Measurements from ENCODE around the gene DIP2A. TPM values are rescaled to one million over a fixed set of nuclear protein-coding genes. Genes with fewer than 3 reads are reported as not detected.

DIP2A gene
- total RNA-seq, 2 donors from 2014 or later = 44.2 to 82.2 TPM

DNA sequence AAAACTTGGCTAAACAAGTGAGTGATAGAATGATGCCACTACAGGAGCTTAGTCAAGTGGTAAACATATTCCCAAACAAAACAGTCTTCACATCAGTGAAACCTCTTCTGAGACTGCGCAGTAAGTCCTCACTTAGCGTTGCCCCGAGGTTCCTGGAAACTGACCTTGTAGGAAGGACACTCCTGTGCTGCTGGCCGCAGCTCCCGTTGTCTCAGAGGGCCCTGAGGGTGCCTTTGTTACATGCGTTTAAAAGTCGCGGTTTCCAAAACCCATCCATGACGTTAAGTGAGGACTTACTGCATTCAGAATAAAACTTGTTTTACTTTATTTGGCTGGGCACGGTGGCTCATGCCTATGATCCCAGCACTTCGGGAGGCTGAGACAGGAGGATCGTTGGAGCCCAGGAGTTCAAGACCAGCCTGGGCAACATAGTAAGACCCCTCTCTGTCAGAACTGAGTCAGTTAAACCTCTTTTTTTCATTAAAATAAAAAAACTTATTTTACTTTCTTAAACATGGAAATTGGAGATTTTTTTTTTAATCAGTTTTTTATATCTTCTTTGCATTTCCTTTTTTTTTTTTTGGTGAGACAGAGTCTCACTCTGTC lies 36.0 kb upstream of the DIP2A start:
- no peak overlapping the region for H3K4me3 ChIP-seq
- no peaks in the 10 kb centered on the region for H3K27me3 ChIP-seq (replicated peaks; ENCODE audit: insufficient read depth)
- DNase-seq (ENCODE audit: low spot score) = no peak
- no peak overlapping the region for H3K27ac ChIP-seq
- 98% methylated on average over 12 of the region's 12 CpGs for WGBS
- intact Hi-C loops (cut with DNase I) = no loop called here
- H3K36me3 ChIP-seq = no peaks in the 10 kb centered on the region
- H3K4me1 ChIP-seq (replicated peaks) = no peaks in the 10 kb centered on the region
- no peak for TF ChIP-seq POLR2AphosphoS5 (IDR thresholded peaks at IDR 0.05)
- TF ChIP-seq POLR2A (IDR thresholded peaks at IDR 0.05) = no peak
- TF ChIP-seq, protein P1, sequence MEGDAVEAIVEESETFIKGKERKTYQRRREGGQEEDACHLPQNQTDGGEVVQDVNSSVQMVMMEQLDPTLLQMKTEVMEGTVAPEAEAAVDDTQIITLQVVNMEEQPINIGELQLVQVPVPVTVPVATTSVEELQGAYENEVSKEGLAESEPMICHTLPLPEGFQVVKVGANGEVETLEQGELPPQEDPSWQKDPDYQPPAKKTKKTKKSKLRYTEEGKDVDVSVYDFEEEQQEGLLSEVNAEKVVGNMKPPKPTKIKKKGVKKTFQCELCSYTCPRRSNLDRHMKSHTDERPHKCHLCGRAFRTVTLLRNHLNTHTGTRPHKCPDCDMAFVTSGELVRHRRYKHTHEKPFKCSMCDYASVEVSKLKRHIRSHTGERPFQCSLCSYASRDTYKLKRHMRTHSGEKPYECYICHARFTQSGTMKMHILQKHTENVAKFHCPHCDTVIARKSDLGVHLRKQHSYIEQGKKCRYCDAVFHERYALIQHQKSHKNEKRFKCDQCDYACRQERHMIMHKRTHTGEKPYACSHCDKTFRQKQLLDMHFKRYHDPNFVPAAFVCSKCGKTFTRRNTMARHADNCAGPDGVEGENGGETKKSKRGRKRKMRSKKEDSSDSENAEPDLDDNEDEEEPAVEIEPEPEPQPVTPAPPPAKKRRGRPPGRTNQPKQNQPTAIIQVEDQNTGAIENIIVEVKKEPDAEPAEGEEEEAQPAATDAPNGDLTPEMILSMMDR (IDR thresholded peaks at IDR 0.05) = no peak
- H3K9me3 ChIP-seq = no peaks in the 10 kb centered on the region

DNA sequence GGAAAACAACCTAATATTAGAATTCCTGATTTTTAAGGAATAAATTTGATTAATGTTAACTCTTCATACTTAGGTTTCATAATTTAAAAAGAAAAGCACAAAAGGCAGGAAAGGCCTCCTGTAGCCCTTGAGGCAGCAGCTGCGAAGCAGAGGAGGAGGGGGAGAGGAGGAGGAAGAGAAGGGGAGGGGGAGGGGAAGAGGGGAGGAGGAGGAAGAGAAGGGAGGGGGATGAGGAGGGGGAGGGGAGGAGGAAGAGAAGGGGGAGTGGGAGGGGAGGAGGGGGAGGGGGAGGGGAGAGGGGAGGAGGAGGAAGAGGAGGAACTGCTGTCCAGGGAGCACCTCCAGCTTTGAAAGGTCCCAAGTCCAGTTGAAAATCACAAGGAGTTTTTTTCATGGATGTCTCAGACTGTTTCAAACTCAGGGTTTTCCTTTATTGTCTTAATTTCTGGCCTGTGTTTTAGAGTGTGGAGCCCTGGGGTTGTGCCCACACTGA lies 35.1 kb upstream of the DIP2A start:
- Histone ChIP-seq H3K9me3 (no peaks in the 10 kb centered on the region), H3K4me3 (no peak overlapping the region), H3K36me3 (peaks cover 0 to 4% of the 10 kb centered on the region in 2 donors), H3K27ac (no peak overlapping the region), H3K27me3 (replicated peaks; ENCODE audit: insufficient read depth) (no peaks in the 10 kb centered on the region), H3K4me1 (replicated peaks) (no peaks in the 10 kb centered on the region)
- WGBS = 43% methylated on average over 1 of the region's 1 CpG
- TF ChIP-seq, protein P1 (IDR thresholded peaks at IDR 0.05) = no peak
- TF ChIP-seq POLR2A (IDR thresholded peaks at IDR 0.05) = no peak
- TF ChIP-seq POLR2AphosphoS5 (IDR thresholded peaks at IDR 0.05) = no peak
- no peak for DNase-seq (ENCODE audit: low spot score)
- intact Hi-C loops (cut with DNase I) = no loop called here

DNA sequence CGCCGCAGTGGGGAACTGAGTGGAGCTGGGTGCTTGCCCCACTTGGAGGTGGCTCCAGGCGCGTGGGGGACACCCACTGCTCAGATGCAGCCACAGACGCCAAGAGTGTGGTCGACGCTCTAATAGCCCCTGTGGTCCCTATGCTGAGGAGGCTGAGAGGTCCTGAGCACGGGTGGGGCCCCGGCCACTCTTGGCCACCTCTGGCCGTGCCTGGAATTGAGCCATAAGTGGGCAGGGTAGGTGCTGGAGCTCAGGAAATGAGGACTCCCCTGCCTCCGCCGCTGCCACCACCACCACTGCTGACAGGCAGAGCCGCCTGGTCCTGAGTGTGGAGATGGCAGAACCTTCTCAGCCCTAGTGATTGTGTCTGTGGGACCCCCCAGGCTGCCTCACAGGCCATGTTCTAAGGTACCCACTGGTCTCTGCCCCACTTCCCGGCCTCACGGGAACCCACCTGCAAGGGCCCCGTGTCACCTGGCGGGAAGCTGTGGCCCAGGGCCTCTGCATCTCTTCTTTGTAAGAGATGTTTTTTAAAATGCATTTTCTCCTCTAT lies 34.6 kb upstream of the DIP2A start:
- H3K36me3 ChIP-seq = peaks cover 0 to 4% of the 10 kb centered on the region in 2 donors
- whole genome bisulfite sequencing = 81% methylated on average over 17 of the region's 17 CpGs
- H3K27ac ChIP-seq = no peak overlapping the region
- no peaks in the 10 kb centered on the region for H3K4me1 ChIP-seq (replicated peaks)
- no peaks in the 10 kb centered on the region for H3K9me3 ChIP-seq
- no peaks in the 10 kb centered on the region for H3K27me3 ChIP-seq (replicated peaks; ENCODE audit: insufficient read depth)
- no peak overlapping the region for H3K4me3 ChIP-seq
- TF ChIP-seq POLR2AphosphoS5 (IDR thresholded peaks at IDR 0.05) = no peak
- TF ChIP-seq, protein P1 (IDR thresholded peaks at IDR 0.05) = no peak
- TF ChIP-seq POLR2A (IDR thresholded peaks at IDR 0.05) = no peak
- intact Hi-C loops (cut with DNase I) = no loop called here
- DNase-seq (ENCODE audit: low spot score) = no peak

DNA sequence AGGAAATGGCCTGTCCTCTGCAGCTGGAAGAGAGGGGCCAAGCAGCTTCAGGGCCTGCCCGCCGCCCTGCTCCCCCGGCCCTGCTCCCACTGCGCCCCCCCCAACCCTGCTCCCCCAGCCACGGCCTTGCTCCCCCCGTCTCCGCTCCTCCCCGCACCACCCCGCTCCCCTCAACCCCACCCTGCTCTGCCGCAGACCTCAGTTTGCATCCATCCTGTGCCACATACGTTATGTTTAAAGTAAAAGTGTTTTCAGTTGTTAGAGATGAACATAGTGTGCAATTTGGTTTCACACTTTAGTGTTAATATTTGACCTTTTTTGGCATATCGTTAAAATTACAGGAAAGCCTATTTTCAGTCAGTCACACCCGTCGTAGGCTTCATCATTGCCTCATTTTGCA lies 34.1 kb upstream of the DIP2A start:
- Histone ChIP-seq H3K27me3 (replicated peaks; ENCODE audit: insufficient read depth) (no peaks in the 10 kb centered on the region), H3K4me3 (no peak overlapping the region), H3K9me3 (no peaks in the 10 kb centered on the region), H3K4me1 (replicated peaks) (no peaks in the 10 kb centered on the region), H3K36me3 (peaks cover 0 to 4% of the 10 kb centered on the region in 2 donors), H3K27ac (no peak overlapping the region)
- WGBS = 95% methylated on average over 14 of the region's 14 CpGs
- DNase-seq (ENCODE audit: low spot score) = no peak
- intact Hi-C loops (cut with DNase I) = no loop called here
- TF ChIP-seq, protein P1 (IDR thresholded peaks at IDR 0.05) = no peak
- TF ChIP-seq POLR2AphosphoS5 (IDR thresholded peaks at IDR 0.05) (no peak), POLR2A (IDR thresholded peaks at IDR 0.05) (no peak)

DNA sequence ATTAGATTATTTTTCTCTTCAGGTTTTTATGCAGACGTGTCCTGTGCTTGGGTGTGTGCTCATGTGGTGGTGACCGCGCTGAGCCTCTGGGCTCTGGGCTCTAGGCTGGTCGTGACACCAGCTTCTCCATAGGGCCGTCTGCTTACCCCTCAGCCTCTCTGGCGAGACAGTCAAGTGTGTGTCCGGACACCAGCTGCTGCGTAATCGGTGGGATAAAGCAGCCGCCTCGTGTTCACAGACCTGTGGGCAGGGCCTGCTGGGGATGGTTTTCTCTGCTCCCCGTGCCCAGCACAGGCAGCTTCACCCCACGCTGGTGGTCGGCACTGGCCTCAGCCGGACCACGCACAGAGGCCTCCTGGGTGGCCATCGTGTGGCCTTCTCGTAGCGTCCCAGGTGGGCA lies 33.6 kb upstream of the DIP2A start:
- TF ChIP-seq, protein P1 (IDR thresholded peaks at IDR 0.05) = no peak
- no peak for TF ChIP-seq POLR2A (IDR thresholded peaks at IDR 0.05)
- no peak for TF ChIP-seq POLR2AphosphoS5 (IDR thresholded peaks at IDR 0.05)
- H3K36me3 ChIP-seq = peaks cover 0 to 4% of the 10 kb centered on the region in 2 donors
- H3K4me1 ChIP-seq (replicated peaks) = no peaks in the 10 kb centered on the region
- H3K27ac ChIP-seq = no peak overlapping the region
- intact Hi-C loops (cut with DNase I) = no loop called here
- H3K4me3 ChIP-seq = no peak overlapping the region
- no peaks in the 10 kb centered on the region for H3K27me3 ChIP-seq (replicated peaks; ENCODE audit: insufficient read depth)
- 93% methylated on average over 14 of the region's 19 CpGs for WGBS
- no peak for DNase-seq (ENCODE audit: low spot score)
- no peaks in the 10 kb centered on the region for H3K9me3 ChIP-seq
